Measurements from ENCODE around the gene SQSTM1. TPM values are rescaled to one million over a fixed set of nuclear protein-coding genes. Genes with fewer than 3 reads are reported as not detected.

Gene SQSTM1
- total RNA-seq, 2 donors from 2014 or later: 249 to 606 TPM

- ATAC-seq: no peak
Measured at GRCh38 chr5:179774442-179774841, 46.3 kb upstream of the SQSTM1 start.

GRCh38 chr5:179776411-179776938 lies 44.2 kb upstream of the SQSTM1 start:
- Histone ChIP-seq H3K27ac (no peak overlapping the region), H3K4me1 (no peaks in the 10 kb centered on the region), H3K9me3 (no peaks in the 10 kb centered on the region), H3K27me3 (no peaks in the 10 kb centered on the region), H3K4me3 (no peak overlapping the region), H3K36me3 (replicated peaks in 1 of 2; ENCODE audit: insufficient read depth in 1 of 2, low read depth in 2 of 2) (peaks cover 22 to 30% of the 10 kb centered on the region in 2 donors)
- TF ChIP-seq CTCF (IDR thresholded peaks at IDR 0.05) (no peak), POLR2A (IDR thresholded peaks at IDR 0.05) (no peak)
- no peak for ATAC-seq
- intact Hi-C loops (cut with DNase I): no loop called here
- no peak for DNase-seq
- 88 to 90% methylated on average over 9 to 11 of the region's 11 CpGs for WGBS, 2 donors

More at GRCh38 chr5:179774442-179774841, 46.3 kb upstream of the SQSTM1 start:
- DNase-seq: no peak
- intact Hi-C loops (cut with DNase I): no loop called here
- H3K4me1 ChIP-seq: no peaks in the 10 kb centered on the region
- no peaks in the 10 kb centered on the region for H3K27me3 ChIP-seq
- H3K27ac ChIP-seq: no peak overlapping the region
- WGBS, 2 donors: 95% methylated on average over 12 of the region's 12 CpGs; no CpG with 5 or more reads in 1 of the 2 donors
- H3K36me3 ChIP-seq (replicated peaks in 1 of 2; ENCODE audit: insufficient read depth in 1 of 2, low read depth in 2 of 2): peaks cover 24 to 35% of the 10 kb centered on the region in 2 donors
- no peak overlapping the region for H3K4me3 ChIP-seq
- H3K9me3 ChIP-seq: no peaks in the 10 kb centered on the region
- no peak for TF ChIP-seq POLR2A (IDR thresholded peaks at IDR 0.05)
- no peak for TF ChIP-seq CTCF (IDR thresholded peaks at IDR 0.05)

- ATAC-seq (no peak), DNase-seq (no peak)
- WGBS, 2 donors: 90 to 94% methylated on average over 10 of the region's 10 CpGs
- H3K36me3 ChIP-seq (replicated peaks in 1 of 2; ENCODE audit: insufficient read depth in 1 of 2, low read depth in 2 of 2): peaks cover 17 to 24% of the 10 kb centered on the region in 2 donors
- H3K9me3 ChIP-seq: no peaks in the 10 kb centered on the region
- H3K4me3 ChIP-seq: no peak overlapping the region
- no peak overlapping the region for H3K27ac ChIP-seq
- no peaks in the 10 kb centered on the region for H3K27me3 ChIP-seq
- H3K4me1 ChIP-seq: no peaks in the 10 kb centered on the region
- intact Hi-C loops (cut with DNase I): no loop called here
- no peak for TF ChIP-seq CTCF (IDR thresholded peaks at IDR 0.05)
- no peak for TF ChIP-seq POLR2A (IDR thresholded peaks at IDR 0.05)
Measured at GRCh38 chr5:179777456-179777855, 43.2 kb upstream of the SQSTM1 start.

- Histone ChIP-seq H3K9me3 (no peaks in the 10 kb centered on the region), H3K36me3 (replicated peaks in 1 of 2; ENCODE audit: insufficient read depth in 1 of 2, low read depth in 2 of 2) (peaks cover 15 to 21% of the 10 kb centered on the region in 2 donors), H3K27ac (no peak overlapping the region), H3K27me3 (no peaks in the 10 kb centered on the region), H3K4me1 (no peaks in the 10 kb centered on the region), H3K4me3 (no peak overlapping the region)
- TF ChIP-seq POLR2A (IDR thresholded peaks at IDR 0.05): no peak
- TF ChIP-seq CTCF (IDR thresholded peaks at IDR 0.05): no peak
- ATAC-seq (no peak), DNase-seq (no peak)
- WGBS, 2 donors: 62 to 80% methylated on average over 9 of the region's 9 CpGs
- intact Hi-C loops (cut with DNase I): no loop called here
Measured at GRCh38 chr5:179777909-179778308, 42.8 kb upstream of the SQSTM1 start.

- Histone ChIP-seq H3K36me3 (replicated peaks in 1 of 2; ENCODE audit: insufficient read depth in 1 of 2, low read depth in 2 of 2) (peaks cover 10 to 16% of the 10 kb centered on the region in 2 donors), H3K27ac (no peak overlapping the region), H3K4me3 (no peak overlapping the region), H3K4me1 (no peaks in the 10 kb centered on the region), H3K9me3 (no peaks in the 10 kb centered on the region), H3K27me3 (no peaks in the 10 kb centered on the region)
- intact Hi-C loops (cut with DNase I): no loop called here
- TF ChIP-seq CTCF (IDR thresholded peaks at IDR 0.05): no peak
- TF ChIP-seq POLR2A (IDR thresholded peaks at IDR 0.05): no peak
- no peak for DNase-seq
- WGBS, 2 donors: 91 to 95% methylated on average over 5 of the region's 5 CpGs
- ATAC-seq: no peak
Measured at GRCh38 chr5:179778591-179778990, 42.1 kb upstream of the SQSTM1 start.

All from body of pancreas (tissue), 4 donors.